Fibroblast of lung (primary cell): ENCODE results near the gene DENND1A. TPM values are rescaled to one million over a fixed set of nuclear protein-coding genes. Genes with fewer than 3 reads are reported as not detected.

Experiments
- DNase-seq, 2 donors: peaks; one replicate each; pipeline versions ENCODE4 v3.0.0 to v3.0.0-alpha.2; 2010; ENCODE audit warnings: low read depth in 2 of 2
- H2AFZ ChIP-seq: 2 replicates; pipeline ENCODE4 v1.5.1; 2012; ENCODE audit warnings: low read length, control low read depth, inconsistent platforms
- H3K27ac ChIP-seq: 2 replicates; pipeline ENCODE4 v1.5.1; 2011; ENCODE audit warnings: low read length, control low read depth; ENCODE audit not compliant: insufficient read depth
- H3K27me3 ChIP-seq: 2 replicates; pipeline ENCODE4 v1.5.1; 2011; ENCODE audit warnings: mild to moderate bottlenecking, low read length; ENCODE audit not compliant: control insufficient read depth, insufficient read depth
- H3K36me3 ChIP-seq: 2 replicates; pipeline ENCODE4 v1.5.1; 2011; ENCODE audit warnings: low read length; ENCODE audit not compliant: control insufficient read depth, insufficient read depth
- H3K4me1 ChIP-seq: 2 replicates; pipeline ENCODE4 v1.5.1; 2011; ENCODE audit warnings: low read length; ENCODE audit not compliant: control insufficient read depth, insufficient read depth; ENCODE audit errors: extremely low read depth
- H3K4me2 ChIP-seq: 2 replicates; pipeline ENCODE4 v1.5.1; 2011; ENCODE audit warnings: low read length, control low read depth; ENCODE audit not compliant: insufficient read depth; ENCODE audit errors: extremely low read depth
- H3K4me3 ChIP-seq, 4 experiments: fragments of 200-600 bp in 1 of 4; sonication (generic) in 1 of 4; replicated peaks in 1 of 4; 2 replicates each; pipeline ENCODE4 v1.5.1; 2011 to 2016; ENCODE audit warnings: low read length in 4 of 4, low read depth in 3 of 4, mild to moderate bottlenecking in 3 of 4, control low read depth in 2 of 4, inconsistent platforms in 1 of 4, mixed read lengths in 1 of 4; ENCODE audit not compliant: insufficient read depth in 1 of 4; ENCODE audit errors: control extremely low read depth in 1 of 4
- H3K79me2 ChIP-seq: 2 replicates; pipeline ENCODE4 v1.5.1; 2012; ENCODE audit warnings: mild to moderate bottlenecking, low read length, inconsistent platforms; ENCODE audit not compliant: control insufficient read depth, insufficient read depth
- H3K9ac ChIP-seq: 2 replicates; pipeline ENCODE4 v1.5.1; 2011; ENCODE audit warnings: mild to moderate bottlenecking, low read length, control low read depth; ENCODE audit not compliant: insufficient read depth
- H3K9me3 ChIP-seq: 2 replicates; pipeline ENCODE4 v1.5.1; 2012; ENCODE audit warnings: low read depth, low read length; ENCODE audit not compliant: control insufficient read depth, insufficient read depth
- H4K20me1 ChIP-seq: 2 replicates; pipeline ENCODE4 v1.5.1; 2011; ENCODE audit warnings: low read length; ENCODE audit not compliant: control insufficient read depth, insufficient read depth; ENCODE audit errors: extremely low read depth
- EZH2 ChIP-seq: IDR thresholded peaks from 2 replicates; pipeline ENCODE4 v1.5.1; 2012; ENCODE audit warnings: low read length, control low read depth, mild to moderate bottlenecking; ENCODE audit errors: missing control alignments
- polyA plus RNA-seq, 2 donors: library from polyadenylated mRNA; depleted of rRNA in 1 of 2; stranded (reverse) in 1 of 2; unstranded in 1 of 2; fragments of >200 nt; gene quantifications; 2 replicates each; pipeline ENCODE4 v1.2.1, GENCODE V29; 2011 to 2012; ENCODE audit warnings: missing spikeins in 1 of 2
- total RNA-seq: library from RNA; depleted of rRNA; stranded (reverse); fragments of >200 nt; gene quantifications from 2 replicates; pipeline ENCODE4 v1.2.1, GENCODE V29; 2014
- TF ChIP-seq, protein P1 (sequence below), 2 donors: IDR thresholded peaks in 1 of 2; conservative IDR thresholded peaks in 1 of 2; 1 replicate in 1 of 2; 2 replicates in 1 of 2; pipeline ENCODE4 v1.5.1; 2011 to 2012; ENCODE audit warnings: low read length in 2 of 2, control low read depth in 1 of 2, inconsistent platforms in 1 of 2, low read depth in 1 of 2, mild to moderate bottlenecking in 1 of 2

DENND1A gene
- total and polyA plus RNA-seq, 2 donors (not counting 1 experiment from before 2014, with no cell fraction given): 13.0 to 18.3 TPM

DNA sequence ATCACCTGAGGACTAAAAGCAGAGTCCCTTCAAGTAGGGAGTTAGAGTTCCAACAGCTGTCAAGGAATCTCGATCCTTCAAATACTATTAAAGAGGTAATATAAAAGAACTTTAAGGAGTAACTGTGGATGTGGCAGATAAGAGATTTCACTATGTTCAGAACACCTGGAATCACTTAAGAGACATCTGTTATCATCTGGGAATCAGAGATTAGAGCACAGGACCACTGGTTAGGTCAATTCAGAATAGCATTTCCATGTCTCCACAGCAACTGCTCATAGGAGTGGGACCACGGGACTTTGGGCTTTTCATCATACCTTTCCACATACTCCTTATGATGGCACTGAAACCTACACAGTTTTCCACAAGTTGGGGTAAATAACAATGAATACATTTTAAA, 216.6 kb downstream of the DENND1A start:
- Histone ChIP-seq H3K4me2 (no peak overlapping the region), H2AFZ (no peak overlapping the region), H4K20me1 (no peaks in the 10 kb centered on the region), H3K27me3 (no peaks in the 10 kb centered on the region), H3K9ac (no peak overlapping the region), H3K27ac (no peak overlapping the region), H3K79me2 (no peaks in the 10 kb centered on the region), H3K4me1 (no peaks in the 10 kb centered on the region), H3K4me3 (no peak overlapping the region), H3K36me3 (no peaks in the 10 kb centered on the region), H3K9me3 (no peaks in the 10 kb centered on the region)
- TF ChIP-seq EZH2: no peak
- TF ChIP-seq, protein P1, sequence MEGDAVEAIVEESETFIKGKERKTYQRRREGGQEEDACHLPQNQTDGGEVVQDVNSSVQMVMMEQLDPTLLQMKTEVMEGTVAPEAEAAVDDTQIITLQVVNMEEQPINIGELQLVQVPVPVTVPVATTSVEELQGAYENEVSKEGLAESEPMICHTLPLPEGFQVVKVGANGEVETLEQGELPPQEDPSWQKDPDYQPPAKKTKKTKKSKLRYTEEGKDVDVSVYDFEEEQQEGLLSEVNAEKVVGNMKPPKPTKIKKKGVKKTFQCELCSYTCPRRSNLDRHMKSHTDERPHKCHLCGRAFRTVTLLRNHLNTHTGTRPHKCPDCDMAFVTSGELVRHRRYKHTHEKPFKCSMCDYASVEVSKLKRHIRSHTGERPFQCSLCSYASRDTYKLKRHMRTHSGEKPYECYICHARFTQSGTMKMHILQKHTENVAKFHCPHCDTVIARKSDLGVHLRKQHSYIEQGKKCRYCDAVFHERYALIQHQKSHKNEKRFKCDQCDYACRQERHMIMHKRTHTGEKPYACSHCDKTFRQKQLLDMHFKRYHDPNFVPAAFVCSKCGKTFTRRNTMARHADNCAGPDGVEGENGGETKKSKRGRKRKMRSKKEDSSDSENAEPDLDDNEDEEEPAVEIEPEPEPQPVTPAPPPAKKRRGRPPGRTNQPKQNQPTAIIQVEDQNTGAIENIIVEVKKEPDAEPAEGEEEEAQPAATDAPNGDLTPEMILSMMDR (conservative IDR thresholded peaks at IDR 0.05 in 1 of 2, IDR thresholded peaks at IDR 0.05 in 1 of 2; ENCODE audit: low read depth in 1 of 2, low read length in 2 of 2): no peak
- no peak for DNase-seq

DNA sequence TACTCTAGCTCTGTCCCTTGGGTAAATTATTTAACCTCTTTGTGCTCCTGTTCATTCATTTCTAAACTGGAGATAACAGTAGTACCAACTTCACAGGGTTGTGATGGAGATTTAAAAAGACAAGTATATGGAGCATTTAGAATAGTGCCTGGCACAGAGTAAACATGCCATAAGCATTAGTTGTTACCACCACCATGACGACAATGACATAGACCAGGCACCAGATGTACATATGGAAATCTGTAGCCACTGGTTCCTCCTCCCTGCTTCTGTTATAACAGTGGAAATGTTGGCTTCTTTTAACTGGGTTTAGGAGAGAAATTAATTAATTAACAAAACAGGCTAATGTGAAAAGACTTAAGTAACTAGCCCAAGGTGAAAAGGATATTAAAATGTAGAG, 217.5 kb downstream of the DENND1A start:
- Histone ChIP-seq H3K4me1 (no peaks in the 10 kb centered on the region), H3K9ac (no peak overlapping the region), H3K4me3 (no peak overlapping the region), H3K27me3 (no peaks in the 10 kb centered on the region), H3K27ac (no peak overlapping the region), H2AFZ (no peak overlapping the region), H3K9me3 (no peaks in the 10 kb centered on the region), H3K36me3 (no peaks in the 10 kb centered on the region), H4K20me1 (no peaks in the 10 kb centered on the region), H3K4me2 (no peak overlapping the region), H3K79me2 (no peaks in the 10 kb centered on the region)
- no peak for DNase-seq
- no peak for TF ChIP-seq EZH2
- TF ChIP-seq, protein P1 (conservative IDR thresholded peaks at IDR 0.05 in 1 of 2, IDR thresholded peaks at IDR 0.05 in 1 of 2; ENCODE audit: low read depth in 1 of 2, low read length in 2 of 2): no peak

GRCh38 chr9:123710299-123710698, 219.6 kb downstream of the DENND1A start:
- Histone ChIP-seq H4K20me1 (no peaks in the 10 kb centered on the region), H3K79me2 (no peaks in the 10 kb centered on the region), H3K27ac (no peak overlapping the region), H3K9ac (no peak overlapping the region), H3K4me2 (no peak overlapping the region), H3K9me3 (no peaks in the 10 kb centered on the region), H3K4me1 (no peaks in the 10 kb centered on the region), H3K4me3 (no peak overlapping the region), H3K27me3 (no peaks in the 10 kb centered on the region), H2AFZ (no peak overlapping the region), H3K36me3 (no peaks in the 10 kb centered on the region)
- TF ChIP-seq EZH2: no peak
- TF ChIP-seq, protein P1 (conservative IDR thresholded peaks at IDR 0.05 in 1 of 2, IDR thresholded peaks at IDR 0.05 in 1 of 2; ENCODE audit: low read depth in 1 of 2, low read length in 2 of 2): no peak
- peak; percentile 53 to 95 for DNase-seq
